Gastrocnemius medialis (tissue), 4 donors: ENCODE data around the gene MIB1.

Source experiments
- POLR2A ChIP-seq, 2 donors: fragments of 450-650 bp; IDR thresholded peaks; one replicate each; pipeline ENCODE4 v1.6.1; 2017; ENCODE audit warnings: antibody characterized with exemption in 2 of 2, mild to moderate bottlenecking in 2 of 2, moderate library complexity in 2 of 2
- TF ChIP-seq, protein P1 (sequence below), 5 experiments: fragments of 450-650 bp in 3 of 5; fragments of 200-600 bp in 2 of 5; sonication (generic) in 2 of 5; IDR thresholded peaks in 4 of 5; conservative IDR thresholded peaks in 1 of 5; 1 replicate in 4 of 5; 2 replicates in 1 of 5; pipeline ENCODE4 v1.5.1; 2016 to 2019; ENCODE audit warnings: antibody characterized with exemption in 5 of 5, mild to moderate bottlenecking in 3 of 5, moderate library complexity in 3 of 5

DNA sequence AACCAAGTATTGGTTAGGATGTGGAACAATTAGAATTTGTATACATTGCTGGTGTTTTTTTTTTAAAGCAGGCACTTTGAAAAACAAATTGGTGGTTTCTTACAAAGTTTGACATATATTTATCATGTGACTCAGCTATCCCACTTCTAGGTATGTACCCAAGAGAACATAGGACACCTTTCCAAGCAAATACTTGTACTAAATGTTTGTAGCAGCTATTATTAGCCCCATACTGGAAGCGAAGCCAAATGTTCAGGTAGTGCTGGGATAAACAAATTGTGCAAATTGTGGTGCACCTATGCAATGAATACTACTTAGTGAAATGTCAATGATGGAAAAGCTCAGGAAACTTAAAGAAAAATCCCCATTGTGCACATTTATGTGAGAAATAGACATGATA lies 101.0 kb downstream of the MIB1 start:
- TF ChIP-seq, protein P1, sequence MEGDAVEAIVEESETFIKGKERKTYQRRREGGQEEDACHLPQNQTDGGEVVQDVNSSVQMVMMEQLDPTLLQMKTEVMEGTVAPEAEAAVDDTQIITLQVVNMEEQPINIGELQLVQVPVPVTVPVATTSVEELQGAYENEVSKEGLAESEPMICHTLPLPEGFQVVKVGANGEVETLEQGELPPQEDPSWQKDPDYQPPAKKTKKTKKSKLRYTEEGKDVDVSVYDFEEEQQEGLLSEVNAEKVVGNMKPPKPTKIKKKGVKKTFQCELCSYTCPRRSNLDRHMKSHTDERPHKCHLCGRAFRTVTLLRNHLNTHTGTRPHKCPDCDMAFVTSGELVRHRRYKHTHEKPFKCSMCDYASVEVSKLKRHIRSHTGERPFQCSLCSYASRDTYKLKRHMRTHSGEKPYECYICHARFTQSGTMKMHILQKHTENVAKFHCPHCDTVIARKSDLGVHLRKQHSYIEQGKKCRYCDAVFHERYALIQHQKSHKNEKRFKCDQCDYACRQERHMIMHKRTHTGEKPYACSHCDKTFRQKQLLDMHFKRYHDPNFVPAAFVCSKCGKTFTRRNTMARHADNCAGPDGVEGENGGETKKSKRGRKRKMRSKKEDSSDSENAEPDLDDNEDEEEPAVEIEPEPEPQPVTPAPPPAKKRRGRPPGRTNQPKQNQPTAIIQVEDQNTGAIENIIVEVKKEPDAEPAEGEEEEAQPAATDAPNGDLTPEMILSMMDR (IDR thresholded peaks at IDR 0.05 in 4 of 5, conservative IDR thresholded peaks at IDR 0.05 in 1 of 5) = no peak
- TF ChIP-seq POLR2A (IDR thresholded peaks at IDR 0.05) = no peak
